HG03039 (cell line): Measurements from ENCODE around the gene ZNF217.
"Not testable (repeated sequence)": the region's sequence is repeated elsewhere in the genome, so short reads cannot be mapped to it uniquely, and the experiment has no call there.

Experiments
- ATAC-seq: cut with Tn5 transposase; IDR thresholded peaks from one replicate; pipeline ENCODE4 v1.9.1; 2021; ENCODE audit warnings: mild to moderate bottlenecking, moderate library complexity; ENCODE audit not compliant: unreplicated experiment

The ZNF217 gene

DNA sequence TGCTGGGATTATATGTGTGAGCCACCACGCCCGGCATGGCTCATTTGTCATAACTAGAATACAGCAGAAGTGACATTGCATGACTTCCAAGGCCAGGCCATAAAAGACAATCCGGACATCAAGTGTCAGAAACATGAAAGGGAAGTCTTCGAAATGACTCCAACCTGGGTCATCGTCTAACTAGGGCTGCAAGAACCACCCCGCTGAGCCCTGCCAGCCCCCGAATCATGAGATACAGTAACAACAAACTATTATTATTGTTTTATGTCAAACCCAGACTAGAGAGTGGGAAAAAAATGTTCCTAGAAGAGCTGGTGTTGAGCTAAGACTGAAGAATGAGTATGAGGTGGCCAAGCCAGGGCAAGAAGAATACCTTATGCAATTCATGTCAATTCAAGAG, 59.6 kb downstream of the ZNF217 start:
- no peak for ATAC-seq

DNA sequence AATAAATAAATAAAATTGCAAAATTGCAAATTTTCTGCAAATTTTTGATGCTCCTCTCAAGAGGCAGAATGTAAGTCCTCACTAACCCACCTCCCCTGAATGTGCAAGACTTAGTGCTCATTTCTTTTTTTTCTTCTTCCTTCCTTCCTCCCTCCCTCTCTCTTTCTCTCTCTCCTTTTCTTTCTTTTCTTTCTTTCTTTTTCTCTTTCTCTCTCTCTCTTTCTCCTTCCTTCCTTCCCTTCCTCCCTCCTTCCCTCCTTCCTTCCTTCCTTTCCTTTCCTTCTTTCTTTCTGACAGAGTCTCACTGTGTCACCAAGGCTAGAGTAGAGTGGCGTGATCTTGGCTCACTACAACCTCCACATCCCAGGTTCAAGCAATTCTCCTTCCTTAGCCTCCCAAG, 60.1 kb downstream of the ZNF217 start:
- ATAC-seq: no peak

DNA sequence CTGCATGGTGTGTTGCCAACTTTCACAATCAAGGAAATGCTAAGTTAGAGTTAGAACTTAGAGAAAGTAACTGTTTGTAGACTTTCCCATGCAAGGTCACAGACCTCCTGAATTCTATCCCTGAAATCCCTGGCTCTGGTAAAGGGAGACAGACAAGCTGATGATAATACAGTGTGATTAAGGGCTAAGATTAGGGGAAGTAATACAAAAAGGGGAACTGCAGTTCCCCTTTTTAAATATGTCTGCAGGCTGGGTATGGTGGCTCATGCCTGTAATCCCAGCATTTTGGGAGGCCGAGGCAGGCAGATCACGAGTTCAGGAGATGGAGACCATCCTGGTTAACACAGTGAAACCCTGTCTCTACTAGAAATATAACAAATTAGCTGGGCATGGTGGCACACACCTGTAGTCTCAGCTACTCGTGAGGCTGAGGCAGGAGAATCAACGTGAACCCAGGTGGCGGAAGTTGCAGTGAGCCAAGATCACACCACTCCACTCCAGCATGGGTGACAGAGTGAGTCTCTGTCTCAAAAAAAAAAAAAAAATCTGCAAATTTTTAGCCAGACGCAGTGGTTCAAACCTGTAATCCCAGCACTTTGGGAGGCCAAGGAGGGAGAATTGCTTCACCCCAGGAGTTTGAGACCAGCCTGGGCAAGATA, 60.9 kb downstream of the ZNF217 start:
- ATAC-seq: not testable (repeated sequence)

DNA sequence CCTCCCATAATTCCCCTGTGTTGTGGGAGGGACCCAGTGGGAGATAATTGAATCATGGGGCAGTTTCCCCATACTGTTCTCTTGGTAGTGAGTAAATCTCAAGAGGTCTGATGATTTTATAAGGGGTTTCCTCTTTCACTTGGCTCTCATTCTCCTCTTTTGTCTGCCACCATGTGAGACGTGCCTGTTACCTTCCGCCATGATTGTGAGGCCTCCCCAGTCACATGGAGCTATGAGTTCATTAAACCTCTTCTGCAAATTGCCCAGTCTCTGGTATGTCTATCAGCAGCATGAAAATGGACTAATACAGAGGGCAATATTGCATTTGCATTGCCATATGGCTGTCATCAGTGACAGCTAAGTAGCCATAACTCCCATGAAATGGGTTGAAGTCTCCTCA, 63.2 kb downstream of the ZNF217 start:
- ATAC-seq: no peak

DNA sequence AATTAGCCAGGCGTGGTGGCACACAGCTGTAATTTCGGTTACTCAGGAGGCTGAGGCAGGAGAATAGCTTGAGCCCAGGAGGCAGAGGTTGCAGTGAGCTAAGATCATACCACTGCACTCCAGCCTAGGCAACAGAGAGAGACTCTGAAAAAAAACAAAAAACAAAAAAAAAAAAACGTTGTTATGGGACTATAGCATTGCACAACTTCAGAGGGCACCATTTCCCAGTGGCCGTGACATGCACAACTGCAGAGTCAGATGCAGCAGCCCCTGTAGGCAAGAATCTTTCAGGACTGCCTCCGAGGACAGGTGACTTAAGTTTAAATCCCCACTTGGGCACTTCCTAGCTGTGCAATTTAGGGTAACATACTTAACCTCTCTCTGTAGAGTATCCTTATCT, 64.0 kb downstream of the ZNF217 start:
- ATAC-seq: no peak

DNA sequence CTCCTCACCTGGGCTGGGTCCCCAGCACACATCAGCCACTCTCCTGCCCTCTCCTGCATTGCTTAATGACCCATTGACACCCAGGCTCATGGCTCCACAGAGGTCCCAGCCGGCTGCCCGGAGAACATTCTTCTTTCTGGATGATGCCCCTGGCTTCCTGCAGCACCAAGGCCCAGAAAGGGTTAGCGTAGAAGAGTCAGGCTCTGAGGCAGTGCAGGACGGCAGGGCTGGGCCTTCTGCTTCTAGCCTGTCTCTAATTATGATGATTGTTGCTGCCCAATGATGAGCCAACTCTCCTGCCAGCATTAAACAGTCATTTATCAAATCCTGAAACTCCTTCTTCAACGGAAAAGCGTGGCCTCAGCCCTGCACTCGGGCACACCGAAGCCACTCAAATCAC, 66.4 kb downstream of the ZNF217 start:
- no peak for ATAC-seq

DNA sequence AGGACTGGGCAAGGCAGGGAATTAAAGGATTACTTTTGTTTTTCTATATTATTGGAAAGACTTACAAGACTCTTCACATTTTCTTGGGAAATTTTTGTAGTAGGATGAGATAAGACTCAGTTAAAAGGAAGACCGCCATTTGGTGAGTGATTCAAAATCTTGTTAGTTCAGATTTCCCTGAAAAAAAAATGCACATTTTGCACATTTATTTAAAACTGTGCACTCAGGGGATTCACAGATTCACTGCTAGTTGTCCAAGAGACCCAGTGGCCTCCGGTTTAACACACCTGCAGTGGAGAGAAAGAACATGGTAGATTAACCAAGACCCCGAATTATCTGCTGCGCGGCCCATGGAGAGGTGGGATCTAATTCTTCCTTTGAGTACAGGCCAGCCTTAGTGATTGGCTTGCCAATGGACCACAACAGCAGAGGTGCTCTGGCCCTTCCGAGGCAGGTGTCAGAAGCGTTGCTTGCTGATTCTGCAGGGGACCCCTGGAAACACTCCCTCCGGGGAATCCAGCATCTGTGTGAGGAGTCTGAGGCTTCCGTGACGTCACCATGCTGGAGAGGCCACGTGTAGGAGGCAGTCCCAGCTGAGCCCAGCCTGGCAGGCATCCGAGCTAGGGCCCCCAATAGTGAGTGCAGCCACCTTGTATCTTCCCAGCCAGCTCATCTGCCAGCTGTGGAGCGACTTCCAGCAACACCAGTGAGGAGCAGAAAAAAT, 68.9 kb downstream of the ZNF217 start:
- ATAC-seq: no peak

DNA sequence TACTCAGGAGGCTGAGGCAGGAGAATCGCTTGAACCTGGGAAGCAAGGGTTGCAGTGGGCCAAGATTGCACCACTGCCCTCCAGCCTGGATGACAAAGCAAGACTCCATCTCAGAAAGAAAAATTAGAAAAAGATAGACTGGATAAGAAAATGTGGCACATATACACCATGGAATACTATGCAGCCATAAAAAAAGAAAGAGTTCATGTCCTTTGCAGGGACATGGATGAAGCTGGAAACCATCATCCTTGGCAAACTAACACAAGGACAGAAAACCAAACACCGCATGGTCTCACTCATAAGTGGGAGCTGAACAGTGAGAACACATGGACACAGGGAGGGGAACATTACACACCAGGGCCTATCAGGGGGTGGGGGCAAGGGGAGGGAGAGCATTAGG, 70.0 kb downstream of the ZNF217 start:
- not testable (repeated sequence) for ATAC-seq

DNA sequence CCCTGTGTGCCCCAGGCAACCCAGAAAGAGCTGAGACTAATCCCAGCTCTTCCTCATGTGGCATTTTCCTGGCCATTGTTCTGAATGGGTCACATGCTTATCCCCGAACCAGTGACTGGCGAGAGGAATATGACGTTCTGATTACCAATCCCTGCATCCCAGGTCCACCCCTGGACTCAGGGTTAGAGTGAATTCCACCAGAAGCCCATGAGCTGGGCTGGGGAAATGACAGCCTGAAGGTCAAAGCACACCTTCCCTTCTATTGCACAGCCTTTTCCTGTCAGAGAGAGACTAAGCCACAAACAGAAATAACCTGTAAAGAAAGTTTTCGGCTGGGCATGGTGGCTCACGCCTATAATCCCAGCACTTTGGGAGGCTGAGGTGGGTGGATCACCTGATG, 70.9 kb downstream of the ZNF217 start:
- no peak for ATAC-seq

DNA sequence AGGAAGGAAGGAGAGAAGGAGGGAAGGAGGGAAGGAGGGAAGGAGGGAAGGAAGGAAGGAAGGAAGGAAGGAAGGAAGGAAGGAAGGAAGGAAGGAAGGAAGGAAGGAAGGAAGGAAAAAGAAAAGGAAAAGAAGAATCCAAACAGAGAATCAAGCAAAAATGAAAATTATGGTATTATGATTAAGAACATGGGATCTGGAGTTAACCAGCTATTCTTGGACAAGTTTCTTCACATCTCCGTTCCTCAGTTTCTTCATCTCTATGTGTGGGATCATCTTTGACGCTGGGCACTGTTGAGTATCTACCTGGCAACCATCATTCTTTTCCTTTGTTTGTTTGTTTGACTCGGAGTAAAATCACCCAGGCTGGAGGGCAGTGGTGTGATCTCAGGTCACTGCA, 71.6 kb downstream of the ZNF217 start:
- no peak for ATAC-seq

DNA sequence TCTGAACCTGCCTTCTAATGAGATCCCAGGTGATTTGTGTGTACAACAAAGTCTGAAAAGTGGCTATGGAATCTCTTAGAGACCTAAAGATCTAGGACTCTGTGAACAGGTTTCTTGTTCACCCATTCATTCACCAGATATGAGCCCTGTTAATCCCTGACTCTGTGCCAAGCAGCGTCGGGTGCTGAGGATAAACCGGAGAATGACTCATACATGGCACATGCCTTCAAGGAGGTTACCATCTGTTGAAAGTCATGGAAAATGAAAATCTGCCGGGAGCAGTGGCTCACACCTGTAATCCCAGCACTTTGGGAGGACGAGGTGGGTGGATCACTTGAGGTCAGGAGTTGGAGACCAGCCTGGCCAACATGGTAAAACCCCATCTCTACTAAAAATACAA, 72.2 kb downstream of the ZNF217 start:
- not testable (repeated sequence) for ATAC-seq

DNA sequence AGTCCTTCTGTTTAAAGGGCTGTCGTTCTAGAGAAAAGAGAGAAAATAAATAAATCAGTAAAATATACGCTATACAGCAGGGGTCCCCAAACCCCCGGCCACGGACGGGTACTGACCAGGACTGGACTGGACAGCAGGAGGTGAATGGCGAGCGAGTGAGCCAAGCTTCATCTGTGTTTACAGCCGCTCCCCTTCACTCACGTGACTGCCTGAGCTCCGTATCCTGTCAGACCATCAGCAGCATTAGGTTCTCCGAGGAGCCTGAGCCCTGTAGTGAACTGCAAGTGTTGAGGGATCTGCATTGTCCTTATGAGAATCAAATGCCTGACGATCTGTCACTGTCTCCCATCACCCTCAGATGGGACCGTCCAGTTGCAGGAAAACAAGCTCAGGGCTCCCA, 76.5 kb downstream of the ZNF217 start:
- ATAC-seq: no peak
